Stimulated activated CD4-positive, alpha-beta T cell treated with anti-CD3 and anti-CD28 coated beads, Interleukin-15, amount 100 ng/mL, for 1 hour (primary cell): ENCODE data around the gene ZNF557.

ENCODE experiments used
- DNase-seq, 2 donors: peaks; one replicate each; pipeline ENCODE4 v3.0.0-alpha.2; 2020; ENCODE audit warnings: low read depth in 1 of 2, low spot score in 1 of 2

Gene ZNF557

GRCh38 chr19:7124782-7125181, 55.3 kb downstream of the ZNF557 start:
- DNase-seq, result no peak

- DNase-seq, result no peak
Observed at GRCh38 chr19:7125221-7125620, 55.7 kb downstream of the ZNF557 start.

DNA sequence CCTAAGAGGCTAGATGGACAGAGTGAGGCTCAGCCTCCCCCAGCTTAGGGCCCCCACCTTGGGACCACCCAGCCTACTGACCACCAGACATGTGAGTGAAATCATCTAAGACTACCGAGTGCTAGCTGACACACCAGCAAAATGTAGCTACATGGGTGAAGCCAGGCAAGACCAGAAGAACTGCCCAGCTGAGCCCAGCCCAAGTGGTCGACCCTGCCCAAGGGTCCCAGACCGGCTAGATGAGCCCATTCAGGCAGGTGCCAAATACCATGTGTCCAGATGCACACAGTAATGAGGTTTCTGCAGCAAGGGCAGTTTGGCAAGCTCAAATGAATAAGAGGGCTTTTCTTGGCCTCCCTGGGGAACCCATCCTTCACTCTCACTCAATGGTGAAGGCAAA, 56.6 kb downstream of the ZNF557 start:
- no peak for DNase-seq

DNA sequence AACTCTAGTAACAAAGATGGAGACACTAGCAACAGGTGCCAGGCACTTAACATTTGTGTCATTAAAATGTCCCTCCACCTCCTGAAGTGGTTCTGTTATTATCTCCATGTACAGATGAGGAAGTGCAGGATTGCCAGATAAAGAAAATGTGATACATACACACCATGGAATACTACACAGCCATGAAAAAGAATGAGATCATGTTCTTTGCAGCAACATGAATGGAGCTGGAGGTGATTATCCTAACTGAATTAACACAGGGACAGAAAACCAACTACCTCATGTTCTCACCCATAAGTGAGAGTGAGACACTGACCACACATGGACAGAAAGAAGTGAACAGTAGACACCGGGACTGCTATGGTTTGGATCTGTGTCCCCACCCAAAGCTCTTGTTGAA, 60.5 kb downstream of the ZNF557 start:
- DNase-seq, result no peak

DNA sequence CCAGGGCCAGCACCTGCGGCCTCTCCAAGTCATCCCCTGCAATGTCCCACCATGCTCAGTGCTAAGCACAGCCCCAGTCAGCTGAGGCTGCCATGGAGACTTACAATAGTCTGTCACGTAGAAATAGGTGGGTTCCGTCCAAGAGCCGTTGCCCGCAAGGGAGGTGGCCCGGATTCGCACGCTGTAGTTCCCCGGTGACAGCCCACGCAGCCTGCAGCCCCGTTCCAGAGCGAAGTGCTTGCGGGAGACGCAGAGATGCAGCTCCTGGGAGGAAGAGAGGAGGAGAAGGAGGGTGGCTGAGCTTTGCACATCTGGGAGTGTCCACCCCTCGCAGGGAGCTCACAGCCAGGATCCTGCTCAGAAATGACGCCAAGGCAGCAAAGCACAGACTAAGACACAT, 62.6 kb downstream of the ZNF557 start:
- DNase-seq, result no peak

DNA sequence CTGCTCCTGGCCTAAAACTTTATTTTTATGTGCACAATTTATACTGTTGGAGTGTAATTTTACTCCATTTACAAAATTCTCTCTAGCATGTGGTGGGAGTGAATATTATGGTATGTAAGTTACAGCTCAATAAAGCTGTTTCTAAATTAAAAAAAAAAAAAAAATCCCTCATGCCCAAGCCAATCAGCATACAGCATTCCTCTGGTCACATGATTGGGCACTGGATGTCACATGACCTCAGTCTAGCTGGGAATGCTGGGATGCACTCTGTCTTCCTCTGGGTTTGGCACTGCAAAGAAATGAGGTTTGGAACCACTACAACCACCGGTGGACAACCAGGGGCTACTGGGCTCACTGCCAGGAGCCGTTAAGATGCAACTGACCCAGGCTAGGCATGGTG, 67.6 kb downstream of the ZNF557 start:
- no peak for DNase-seq
